GM11168 (cell line): ENCODE data around the gene NDEL1.
"Not testable (repeated sequence)": the region's sequence is repeated elsewhere in the genome, so short reads cannot be mapped to it uniquely, and the experiment has no call there.

Experiments used
- in situ Hi-C: fragments of 300-500 bp; cut with MboI; formaldehyde crosslinking; loops from one replicate; pipeline ENCODE4 v1.12.0; 2022; ENCODE audit warnings: low sequenced_read_pairs; ENCODE audit not compliant: unreplicated experiment

NDEL1 gene

GRCh38 chr17:8435245-8436168 is at the start of gene NDEL1:
Gene NDEL1 (plus strand): TSS chr17:8435884. CDS start chr17:8444272, 8,388 bp downstream.
- in situ Hi-C loops, result no loop called here

DNA sequence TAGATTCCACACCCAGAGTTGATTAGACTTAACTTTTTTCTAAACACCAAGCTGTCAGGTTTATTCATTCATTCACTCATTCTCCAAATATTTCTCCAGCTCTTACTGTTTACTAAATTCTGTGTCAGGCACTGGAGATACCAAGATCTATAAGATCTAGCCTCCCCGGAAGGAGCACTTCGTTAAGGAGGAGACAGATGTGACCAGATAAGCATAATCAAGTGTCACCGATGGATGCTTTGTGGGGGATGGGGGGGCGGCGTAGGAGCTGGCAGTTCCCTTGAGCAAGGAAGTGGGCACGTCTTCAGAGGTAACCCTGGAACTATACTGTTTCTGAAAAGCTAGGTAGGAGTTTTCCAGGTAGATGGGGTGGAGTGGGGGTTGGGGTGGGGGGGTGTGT is 48.8 kb upstream of the NDEL1 start:
- in situ Hi-C loops, result no loop called here

- in situ Hi-C loops, result no loop called here
These were observed 47.6 kb upstream of the NDEL1 start for GRCh38 chr17:8387914-8388651.

GRCh38 chr17:8391711-8392110 is 44.0 kb upstream of the NDEL1 start:
- in situ Hi-C loops, result no loop called here

- in situ Hi-C loops, result no loop called here
These were observed 43.4 kb upstream of the NDEL1 start for GRCh38 chr17:8392274-8392673.

GRCh38 chr17:8392674-8393469 is 42.8 kb upstream of the NDEL1 start:
- in situ Hi-C loops, result no loop called here

- in situ Hi-C loops, result no loop called here
These were observed 42.0 kb upstream of the NDEL1 start for GRCh38 chr17:8393470-8394231.

GRCh38 chr17:8394497-8394896 is 41.2 kb upstream of the NDEL1 start:
- in situ Hi-C loops, result not testable (repeated sequence)

GRCh38 chr17:8397636-8398035 is 38.0 kb upstream of the NDEL1 start, which contains the start of gene RNF222:
Gene RNF222 (minus strand): TSS chr17:8397827. CDS start chr17:8393461, 4,366 bp downstream.
- in situ Hi-C loops, result no loop called here

DNA sequence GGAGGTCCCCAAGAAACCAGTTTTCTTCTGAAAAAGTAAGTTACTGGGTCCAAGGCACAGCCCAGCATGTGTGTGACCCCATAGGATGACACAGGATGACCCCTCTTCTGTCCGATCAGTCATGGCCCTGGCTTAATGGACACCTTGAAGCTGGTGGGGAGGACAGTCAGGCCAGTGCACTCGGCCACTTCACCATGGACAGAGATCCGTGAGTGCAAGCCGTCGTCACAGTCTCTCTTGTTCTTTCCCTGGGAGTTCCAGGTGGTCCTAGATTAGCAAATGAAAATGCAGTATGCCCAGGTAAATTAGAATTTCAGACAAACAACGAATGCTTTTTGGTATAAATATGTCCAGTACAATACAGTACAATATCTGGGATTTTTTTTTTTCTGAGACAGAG is 36.7 kb upstream of the NDEL1 start:
- in situ Hi-C loops, result no loop called here

DNA sequence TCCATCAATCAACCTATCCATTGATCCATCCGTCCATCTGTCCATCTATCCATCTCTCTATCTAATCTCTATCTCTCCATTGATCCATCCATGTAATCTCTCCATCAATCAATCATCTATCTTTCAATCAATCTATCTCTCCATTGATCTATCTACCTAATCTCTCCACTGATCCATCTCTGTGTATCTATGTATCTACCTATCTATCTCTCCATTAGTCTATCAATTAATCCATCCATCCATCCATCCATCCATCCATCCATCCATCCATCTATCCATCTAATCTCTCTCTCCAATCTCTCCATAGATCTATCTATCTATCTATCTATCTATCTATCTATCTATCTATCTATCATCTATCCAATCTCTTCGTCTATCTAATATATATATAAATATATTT is 34.6 kb upstream of the NDEL1 start:
- in situ Hi-C loops, result loop anchor here (25.0 kb wide), 1 partner anchor 586 kb away; no protein-coding TSS in a partner anchor

DNA sequence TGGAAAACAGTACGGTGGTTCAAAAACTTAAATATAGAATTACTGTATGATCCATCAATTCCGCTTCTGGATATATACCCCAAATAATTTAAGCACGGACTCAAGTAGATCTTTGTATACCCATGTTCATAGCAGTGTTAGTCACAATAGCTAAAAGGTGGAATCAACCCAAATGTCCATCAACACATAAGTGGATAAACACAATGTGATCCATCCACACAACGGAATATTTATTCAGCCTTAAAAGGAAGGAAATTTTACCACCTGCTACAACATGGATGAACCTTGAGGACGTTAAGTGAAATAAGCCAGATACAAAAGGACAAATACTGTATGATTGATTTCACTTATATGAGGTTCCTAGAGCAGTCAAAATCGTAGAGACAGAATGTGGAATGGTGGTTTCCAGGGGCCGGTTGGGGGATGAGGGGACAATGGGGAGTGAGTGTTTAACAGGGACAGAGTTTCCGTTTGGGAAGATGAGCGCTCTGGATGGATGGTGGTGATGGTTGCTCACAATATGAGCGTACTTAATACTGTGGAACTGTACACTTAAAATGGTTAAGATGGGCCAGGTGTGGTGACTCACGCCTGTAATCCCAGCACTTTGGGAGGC is 32.7 kb upstream of the NDEL1 start:
- in situ Hi-C loops, result loop anchor here (25.0 kb wide), 1 partner anchor 584 kb away; no protein-coding TSS in a partner anchor

DNA sequence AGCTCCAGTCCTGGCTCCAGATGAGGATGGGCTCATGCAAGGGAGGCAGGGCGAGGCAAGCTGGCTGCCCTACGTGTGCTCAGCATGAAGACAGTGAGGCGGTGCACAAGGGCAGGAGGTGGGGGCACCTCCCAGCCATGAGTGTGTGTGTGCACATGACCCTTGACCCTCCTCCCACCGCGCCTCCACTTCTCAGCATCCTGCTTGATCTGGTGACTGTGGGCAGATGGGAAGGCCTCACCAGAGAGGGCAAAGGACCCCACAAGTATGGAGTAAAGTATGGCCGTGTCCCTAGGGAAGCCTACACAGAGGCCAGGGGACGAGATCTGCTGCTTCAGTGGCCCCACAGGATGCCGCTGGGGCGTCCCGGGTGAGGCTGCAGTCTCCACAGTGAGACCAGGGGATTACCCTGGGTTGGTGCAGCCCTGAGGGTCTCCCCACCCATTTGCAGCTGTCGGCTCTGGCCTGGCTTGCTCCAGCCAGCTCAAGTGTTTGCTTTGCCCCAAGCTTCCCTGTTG is 30.1 kb upstream of the NDEL1 start:
- in situ Hi-C loops, result loop anchor here (25.0 kb wide), 1 partner anchor 582 kb away; no protein-coding TSS in a partner anchor

DNA sequence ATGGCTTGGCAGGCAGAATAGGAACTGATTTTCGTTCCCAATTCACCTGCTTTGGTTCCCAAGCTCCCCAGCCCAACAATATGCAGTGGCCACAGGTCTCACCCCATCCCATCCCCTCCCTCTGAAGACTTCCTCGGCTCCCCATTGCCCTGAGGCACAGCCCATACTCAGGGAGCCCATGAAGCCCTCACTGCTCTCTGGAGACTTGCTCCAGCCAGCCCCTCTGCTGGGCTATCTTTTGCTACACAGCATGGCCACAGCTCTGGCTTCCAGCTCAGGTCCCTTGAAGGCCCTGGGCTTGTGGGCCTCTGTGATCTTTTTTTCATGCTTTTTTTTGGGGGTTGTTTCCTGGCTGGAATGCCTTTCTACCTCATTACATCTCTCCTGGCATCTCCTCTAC is 29.5 kb upstream of the NDEL1 start:
- in situ Hi-C loops, result loop anchor here (25.0 kb wide), 1 partner anchor 581 kb away; no protein-coding TSS in a partner anchor

DNA sequence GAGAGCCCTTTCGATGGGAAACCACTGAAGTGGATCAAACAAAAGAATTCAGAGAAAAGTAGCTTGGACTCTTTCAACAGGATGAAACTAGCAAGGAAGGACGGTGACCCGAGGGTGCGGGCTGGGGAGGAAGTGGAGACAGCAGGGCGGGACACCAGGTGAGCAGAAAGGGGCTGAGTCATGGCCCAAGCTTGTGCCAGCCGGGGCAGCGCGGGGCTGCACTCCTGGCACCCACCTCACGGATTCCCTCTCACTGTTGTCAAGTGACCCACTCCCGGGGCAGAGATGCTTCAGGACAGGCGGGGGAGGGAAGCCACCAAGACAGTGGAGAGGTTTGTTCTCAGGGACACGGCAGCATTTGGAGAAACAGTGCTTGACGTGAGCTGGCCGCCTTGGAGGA is 27.3 kb upstream of the NDEL1 start:
- in situ Hi-C loops, result loop anchor here (25.0 kb wide), 1 partner anchor 579 kb away; no protein-coding TSS in a partner anchor

DNA sequence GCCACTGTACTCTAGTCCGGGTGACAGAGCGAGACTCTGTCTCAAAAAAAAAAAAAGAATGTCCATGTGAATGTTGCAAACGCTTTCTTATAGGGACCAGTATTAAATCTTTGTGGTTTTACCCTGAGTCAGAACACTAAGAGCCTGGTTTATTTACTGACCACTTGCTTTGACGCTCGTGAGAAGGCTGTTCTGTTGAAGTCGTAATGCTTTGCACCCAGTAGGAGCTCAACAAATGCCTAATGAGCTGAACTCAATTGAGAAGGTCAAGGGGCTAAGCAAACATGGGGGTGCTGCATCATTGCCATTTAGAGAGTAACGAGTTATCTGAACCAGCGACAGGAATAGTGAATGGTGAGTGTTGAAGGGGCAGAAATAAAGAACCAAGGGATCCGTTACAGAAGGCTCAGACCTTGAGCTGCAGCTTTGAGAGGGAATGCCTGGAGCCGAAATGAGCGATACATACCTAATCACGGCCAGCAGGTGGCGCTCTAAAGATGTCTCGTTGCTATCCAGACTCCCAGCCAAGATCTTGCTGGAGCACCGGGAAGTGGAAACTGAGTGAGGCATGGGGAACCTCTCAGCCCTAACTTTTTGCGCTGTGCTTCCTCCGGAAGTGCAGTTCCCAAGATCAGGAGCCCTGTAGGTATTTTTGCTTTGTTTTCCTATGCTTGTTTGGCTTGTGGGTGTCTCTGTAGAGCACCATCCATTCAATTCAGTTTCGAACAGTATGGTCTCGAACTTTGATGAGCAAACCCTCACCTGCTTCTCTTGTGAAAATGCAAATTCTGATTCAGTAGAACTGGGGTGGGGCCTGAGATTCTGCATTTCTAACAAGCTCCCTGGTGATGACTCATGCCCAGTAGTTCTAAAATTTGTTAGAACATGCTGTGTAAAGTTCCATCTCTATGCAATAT is 25.5 kb upstream of the NDEL1 start:
- in situ Hi-C loops, result loop anchor here (5.0 to 25.0 kb wide), 2 partner anchors 337 to 577 kb away; no protein-coding TSS in a partner anchor

DNA sequence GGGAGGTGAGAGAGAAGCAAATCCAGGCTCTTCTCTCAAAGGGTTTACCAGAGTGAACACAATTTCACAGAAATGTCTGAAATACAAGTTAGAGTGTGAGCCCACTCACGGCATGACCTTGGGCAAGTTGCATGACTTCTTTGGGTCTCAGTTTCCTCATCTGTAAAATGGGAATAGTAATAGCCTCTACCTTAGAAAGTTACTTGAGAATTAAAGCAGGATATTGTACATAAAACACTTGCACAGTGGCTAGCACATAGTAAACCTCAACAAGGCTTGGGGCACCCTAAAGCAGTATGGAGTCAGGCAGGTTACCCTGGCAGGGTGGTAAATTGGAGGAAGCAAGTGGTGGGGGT is 24.8 kb upstream of the NDEL1 start:
- in situ Hi-C loops, result loop anchor here (5.0 to 25.0 kb wide), 2 partner anchors 336 to 576 kb away; no protein-coding TSS in a partner anchor
